Hepatocyte (in vitro differentiated cells): ENCODE results near the gene LSG1.

Source experiments
- EZH2 ChIP-seq: fragments of 200-600 bp; sonication (generic); IDR thresholded peaks from 2 replicates; pipeline ENCODE4 v1.6.1; 2016; ENCODE audit warnings: antibody characterized with exemption, mild to moderate bottlenecking, borderline replicate concordance
- EZH2phosphoT487 ChIP-seq: fragments of 200-600 bp; sonication (generic); IDR thresholded peaks from one replicate; pipeline ENCODE4 v1.6.1; 2018; ENCODE audit warnings: antibody characterized with exemption, mild to moderate bottlenecking, low read depth, moderate library complexity; ENCODE audit not compliant: unreplicated experiment, severe bottlenecking
- TF ChIP-seq, protein P1 (sequence below): fragments of 200-600 bp; sonication (generic); IDR thresholded peaks from 2 replicates; pipeline ENCODE4 v1.5.1; 2016; ENCODE audit warnings: antibody characterized with exemption, mild to moderate bottlenecking; ENCODE audit not compliant: poor library complexity

DNA sequence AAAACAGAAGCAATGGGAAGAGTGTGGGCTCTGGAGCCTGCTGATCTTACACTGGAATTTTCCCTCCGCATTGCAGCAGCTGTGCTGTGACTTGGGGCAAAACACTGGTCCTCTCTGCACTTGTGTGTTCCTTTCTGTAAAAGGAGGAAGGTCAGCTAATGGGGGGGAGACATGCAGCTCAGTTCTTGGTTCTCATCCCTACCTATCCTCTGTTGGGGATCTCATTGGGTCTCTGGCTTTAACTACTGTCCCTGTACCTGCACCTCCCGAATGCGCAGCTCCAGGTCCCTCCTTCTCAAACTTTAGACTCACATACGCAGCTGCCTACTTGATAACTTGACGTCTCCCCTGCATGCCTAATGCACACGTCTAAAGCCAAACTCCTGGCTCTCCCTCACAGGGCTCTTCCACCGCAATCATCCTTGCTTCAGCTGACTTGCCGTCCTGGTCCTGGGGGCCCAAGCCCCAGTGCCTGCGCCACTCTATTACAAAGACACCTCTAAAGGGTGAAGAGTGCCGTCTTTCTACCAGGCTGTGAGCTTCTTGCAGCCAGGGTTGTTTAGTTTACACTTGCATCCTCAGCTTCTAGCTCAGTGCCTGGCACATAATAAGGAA lies 32.9 kb downstream of the LSG1 start:
- TF ChIP-seq, protein P1, sequence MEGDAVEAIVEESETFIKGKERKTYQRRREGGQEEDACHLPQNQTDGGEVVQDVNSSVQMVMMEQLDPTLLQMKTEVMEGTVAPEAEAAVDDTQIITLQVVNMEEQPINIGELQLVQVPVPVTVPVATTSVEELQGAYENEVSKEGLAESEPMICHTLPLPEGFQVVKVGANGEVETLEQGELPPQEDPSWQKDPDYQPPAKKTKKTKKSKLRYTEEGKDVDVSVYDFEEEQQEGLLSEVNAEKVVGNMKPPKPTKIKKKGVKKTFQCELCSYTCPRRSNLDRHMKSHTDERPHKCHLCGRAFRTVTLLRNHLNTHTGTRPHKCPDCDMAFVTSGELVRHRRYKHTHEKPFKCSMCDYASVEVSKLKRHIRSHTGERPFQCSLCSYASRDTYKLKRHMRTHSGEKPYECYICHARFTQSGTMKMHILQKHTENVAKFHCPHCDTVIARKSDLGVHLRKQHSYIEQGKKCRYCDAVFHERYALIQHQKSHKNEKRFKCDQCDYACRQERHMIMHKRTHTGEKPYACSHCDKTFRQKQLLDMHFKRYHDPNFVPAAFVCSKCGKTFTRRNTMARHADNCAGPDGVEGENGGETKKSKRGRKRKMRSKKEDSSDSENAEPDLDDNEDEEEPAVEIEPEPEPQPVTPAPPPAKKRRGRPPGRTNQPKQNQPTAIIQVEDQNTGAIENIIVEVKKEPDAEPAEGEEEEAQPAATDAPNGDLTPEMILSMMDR: no peak
- TF ChIP-seq EZH2: no peak
- TF ChIP-seq EZH2phosphoT487: no peak
